Measurements from ENCODE around the gene PGA5. TPM values are rescaled to one million over a fixed set of nuclear protein-coding genes. Genes with fewer than 3 reads are reported as not detected.

Gene PGA5
- polyA plus RNA-seq, 4 donors = 0.18 to 0.35 TPM; not detected in 2

DNA sequence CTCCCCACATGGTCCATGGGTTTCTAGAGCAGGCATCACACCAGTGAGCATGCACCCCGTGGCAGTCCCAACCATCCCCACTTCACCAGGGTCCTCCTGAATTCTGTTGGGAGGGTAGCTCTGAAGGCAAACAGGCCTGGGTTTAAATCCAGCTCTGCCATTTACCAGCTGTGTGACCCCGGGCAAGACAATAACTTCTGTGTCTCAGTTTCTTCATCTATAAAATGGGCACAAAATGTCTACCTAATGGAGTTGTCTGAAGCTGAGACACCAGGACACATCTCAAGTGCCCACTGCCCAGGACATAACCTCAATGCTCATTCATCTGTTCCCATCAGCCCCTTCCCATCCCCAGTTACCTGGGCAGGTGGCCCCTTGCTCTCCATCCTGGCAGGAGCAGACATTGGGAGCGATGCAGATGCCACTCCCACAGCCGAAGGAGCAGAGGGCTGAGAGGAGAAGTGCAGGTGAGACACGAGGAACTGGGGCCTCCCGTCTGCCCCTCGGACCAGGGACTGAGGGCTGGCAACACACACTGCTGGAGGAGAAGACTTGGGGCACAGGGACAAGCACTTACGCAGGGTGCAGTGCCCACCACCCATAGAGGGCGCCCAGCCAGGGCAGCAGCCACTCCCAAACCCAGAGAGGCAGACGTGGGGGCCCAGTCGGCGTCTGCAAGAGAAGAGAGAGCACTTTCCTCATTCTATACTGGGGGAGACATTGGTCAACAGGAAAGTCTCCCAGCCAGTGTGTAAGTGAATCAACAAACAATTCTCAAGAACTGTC is 50.1 kb downstream of the PGA5 start:
- no peak for DNase-seq (ENCODE audit: low read depth in 4 of 4, low spot score in 3 of 4)

DNA sequence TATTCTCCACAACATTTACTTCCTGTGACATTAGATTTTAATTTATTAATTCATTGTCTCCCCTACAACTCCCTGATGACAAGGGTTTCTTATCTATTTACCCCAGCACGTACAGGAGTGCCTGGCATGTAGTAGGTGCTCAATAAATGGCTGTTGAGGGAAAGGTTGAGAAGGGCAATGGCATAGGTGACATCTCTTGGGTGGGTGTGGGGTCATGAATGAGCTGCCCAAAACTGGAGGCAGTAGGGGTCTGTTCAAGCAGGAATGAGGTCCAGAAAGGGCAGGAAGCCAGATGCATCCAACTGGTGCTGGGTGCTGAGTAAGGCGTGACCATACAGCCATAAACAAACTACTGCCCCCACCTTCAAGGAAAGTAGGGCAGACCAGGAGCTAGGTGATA is 51.4 kb downstream of the PGA5 start:
- DNase-seq (ENCODE audit: low read depth in 4 of 4, low spot score in 3 of 4) = no peak

DNA sequence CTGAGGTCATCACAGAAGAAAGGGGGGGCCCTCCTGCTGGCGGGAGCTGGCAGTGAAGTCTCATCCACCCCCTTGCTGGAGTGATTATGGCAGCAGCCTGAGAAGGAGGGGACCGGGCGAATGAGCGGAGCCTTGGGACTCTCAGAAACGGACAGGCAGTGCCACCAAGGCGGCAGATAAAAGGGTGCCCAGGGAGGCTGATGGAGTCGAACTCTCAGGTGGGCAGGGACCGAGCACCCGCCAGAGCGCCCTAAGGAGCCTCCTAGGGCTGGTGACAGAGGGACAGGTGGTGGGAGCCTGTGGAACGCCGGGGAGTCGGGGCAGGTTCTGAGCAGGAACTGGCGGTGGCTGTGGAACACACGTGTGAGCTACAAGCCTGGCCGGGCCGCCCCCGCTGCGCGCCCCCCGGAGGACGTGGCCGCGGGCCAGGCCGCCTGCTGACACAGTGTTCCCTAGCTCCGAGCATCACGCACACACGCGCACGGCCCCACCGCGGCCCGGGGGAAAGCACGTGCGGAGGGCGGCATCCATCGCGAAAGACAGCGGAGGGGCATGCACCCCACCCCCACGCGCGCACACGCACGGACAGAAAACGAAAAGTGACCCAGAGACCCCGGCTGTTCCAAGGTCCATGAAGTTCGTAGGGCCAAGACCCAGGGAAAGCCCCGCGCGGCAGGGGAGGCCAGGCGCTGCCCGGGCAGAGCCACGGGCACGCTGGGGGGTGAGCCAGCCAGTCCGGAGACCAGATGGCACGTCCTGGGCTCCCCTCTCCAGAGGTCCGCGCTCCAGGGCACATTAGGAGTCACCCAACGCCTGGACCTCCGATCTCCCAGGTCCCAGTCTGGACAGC is 53.1 kb downstream of the PGA5 start:
- DNase-seq (ENCODE audit: low read depth in 4 of 4, low spot score in 3 of 4) = peak in 1 of 4 donors; percentile 34

DNA sequence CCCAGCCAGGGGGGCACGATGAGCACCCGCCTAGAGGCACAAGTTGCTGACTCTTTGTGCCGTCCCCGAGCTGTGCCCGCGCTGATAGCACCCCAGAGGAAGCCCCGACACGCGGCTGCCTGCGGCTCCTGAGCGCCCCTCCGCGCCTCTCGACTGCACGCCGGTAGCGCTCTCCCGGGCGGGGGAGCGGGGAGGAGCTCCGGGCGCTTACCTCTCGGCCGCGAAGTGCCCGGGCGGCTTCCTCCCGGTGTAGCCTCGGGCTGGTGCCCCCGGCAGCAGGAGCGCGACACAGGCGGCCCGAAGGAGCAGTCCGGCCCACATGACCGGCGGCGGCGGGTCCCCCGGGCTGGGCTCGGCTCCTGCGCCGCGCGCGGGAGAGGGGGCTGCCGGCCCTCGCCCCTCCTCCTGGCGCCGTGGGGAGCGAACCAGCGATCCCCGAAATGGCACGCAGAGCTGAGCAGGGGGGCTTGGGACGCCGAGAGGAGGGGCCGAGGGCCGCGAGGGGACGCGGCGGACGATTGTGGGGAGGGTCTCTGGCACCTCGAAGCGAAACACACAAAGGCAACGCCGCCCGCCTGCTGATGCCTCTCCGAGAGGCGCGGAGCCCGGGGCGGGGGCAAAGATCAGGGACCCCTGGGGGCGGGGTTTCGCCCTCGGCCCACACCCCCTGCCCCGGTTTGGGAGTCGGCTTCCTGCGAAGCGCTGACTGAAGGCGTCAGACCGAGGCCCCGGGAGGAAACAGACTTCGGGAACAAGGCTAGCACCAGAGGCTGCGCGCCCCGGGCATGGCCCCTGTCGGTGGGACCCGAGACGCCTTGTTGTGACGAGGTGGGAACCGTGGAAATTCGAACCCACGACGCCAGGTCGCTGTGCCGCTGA is 54.0 kb downstream of the PGA5 start, which contains the start of gene VWCE:
Gene VWCE, minus strand, starts transcription at position 600 of the 879 bp plus-strand sequence. Its CDS starts 279 bp downstream, at position 321.
- DNase-seq (ENCODE audit: low read depth in 4 of 4, low spot score in 3 of 4) = peak in 1 of 4 donors; percentile 44

DNA sequence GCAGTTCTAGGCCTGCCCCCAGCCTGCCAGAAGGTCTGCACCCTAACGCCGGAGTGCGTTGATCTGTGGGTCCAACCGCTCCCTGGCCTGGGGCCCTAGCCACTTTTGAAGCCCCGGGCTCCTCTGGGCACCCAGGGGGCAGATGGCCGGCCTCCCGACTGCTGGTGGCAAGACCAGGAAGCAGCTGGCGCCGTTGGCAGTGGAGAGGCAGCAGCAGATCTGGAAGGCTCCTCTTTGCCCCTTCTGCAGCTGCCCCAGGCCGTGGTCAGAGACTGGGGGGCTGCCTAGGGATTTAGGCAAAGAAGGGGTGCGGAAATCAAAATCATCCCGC is 54.6 kb downstream of the PGA5 start:
- DNase-seq (ENCODE audit: low read depth in 4 of 4, low spot score in 3 of 4) = no peak

DNA sequence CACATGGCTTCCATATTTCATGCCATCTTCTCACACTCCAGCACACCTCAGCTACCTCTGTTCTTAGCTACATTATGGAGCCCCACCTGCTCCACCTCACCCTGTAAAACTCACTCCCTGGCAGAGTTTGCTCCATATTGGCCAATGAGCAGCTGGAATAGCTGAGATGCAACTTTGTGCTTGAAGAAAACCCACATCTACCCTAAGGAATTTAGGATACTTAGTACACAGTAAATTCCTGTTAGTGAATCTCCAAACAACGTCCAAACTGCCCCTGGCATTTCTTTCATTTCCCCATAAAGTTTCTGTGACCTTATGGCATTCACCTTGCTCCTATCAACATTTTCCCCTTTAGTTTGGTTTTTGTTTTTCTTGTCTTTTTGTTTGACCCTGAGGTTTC is 56.4 kb downstream of the PGA5 start:
- no peak for DNase-seq (ENCODE audit: low read depth in 4 of 4, low spot score in 3 of 4)

DNA sequence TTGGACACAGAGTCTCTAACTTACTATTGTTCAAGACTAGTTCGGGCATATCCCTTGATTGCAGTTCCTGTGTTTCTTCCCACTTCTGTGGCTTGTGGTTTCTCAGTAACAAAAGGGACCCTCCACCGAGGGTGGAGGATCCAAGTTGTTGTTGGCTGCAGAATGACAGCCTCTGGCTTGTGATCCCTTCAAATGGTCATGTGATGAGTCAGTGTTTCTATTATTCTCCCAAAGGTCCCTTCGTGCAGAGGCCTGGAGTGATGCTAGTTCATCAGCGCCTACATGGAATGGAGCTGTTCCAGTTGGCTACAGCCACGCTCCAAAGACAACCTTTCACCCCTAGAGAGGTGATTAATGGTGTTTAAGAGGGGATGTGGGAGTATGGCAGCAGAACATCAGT is 56.8 kb downstream of the PGA5 start:
- no peak for DNase-seq (ENCODE audit: low read depth in 4 of 4, low spot score in 3 of 4)

DNA sequence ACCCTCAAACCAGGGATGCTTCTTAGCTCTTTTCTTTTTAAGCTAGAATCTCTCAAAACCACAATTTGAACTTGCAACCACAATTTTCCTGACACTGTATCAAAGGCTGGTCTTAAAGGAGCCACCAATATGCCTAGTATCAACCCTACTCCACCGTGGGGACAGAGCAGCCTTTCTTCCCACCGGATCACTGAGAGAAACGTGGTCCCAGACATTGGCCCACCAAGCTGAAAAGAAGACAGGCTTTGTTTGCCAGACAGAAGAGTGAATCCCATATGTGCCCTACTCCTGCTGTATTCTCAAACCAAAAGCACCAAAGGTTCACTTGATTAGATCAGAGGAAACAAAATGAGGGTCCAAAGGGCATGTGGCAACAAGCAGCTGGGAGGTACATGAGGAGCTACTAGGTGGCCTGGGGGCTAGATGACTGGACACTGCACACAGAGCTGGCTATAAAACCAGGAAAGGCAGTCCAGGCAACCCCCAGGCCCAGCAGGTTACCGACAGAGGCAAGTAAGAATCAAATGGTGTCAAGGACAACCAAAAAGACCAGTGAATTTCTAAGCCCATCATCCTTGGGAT is 57.8 kb downstream of the PGA5 start:
- no peak for DNase-seq (ENCODE audit: low read depth in 4 of 4, low spot score in 3 of 4)

Other genes starting within 250 kb of the PGA5 start
- under 1 TPM in 2 of 4 donors, not detected in 2; 0.06 to 0.23 TPM for gene CD5, start 138.7 kb upstream of the PGA5 start, polyA plus RNA-seq (ENCODE audit: insufficient read length in 4 of 4)
- 10 to 100 TPM; 18.2 to 21.9 (median 19.3) TPM for gene VPS37C, start 79.7 kb upstream of the PGA5 start, polyA plus RNA-seq (ENCODE audit: insufficient read length in 4 of 4)
- gene PGA3, start 37.7 kb upstream of the PGA5 start, polyA plus RNA-seq (ENCODE audit: insufficient read length in 4 of 4) = under 1 TPM in 3 of 4 donors, not detected in 1; 0.05 to 0.51 (median 0.22) TPM
- gene PGA4, start 18.8 kb upstream of the PGA5 start, polyA plus RNA-seq (ENCODE audit: insufficient read length in 4 of 4) = under 1 TPM; 0.19 to 0.87 (median 0.49) TPM
- 1 to 10 TPM; 1.9 to 2.6 (median 2.2) TPM for gene VWCE, start 54.1 kb downstream of the PGA5 start, polyA plus RNA-seq (ENCODE audit: insufficient read length in 4 of 4)
- 100 to 1,000 TPM; 200 to 221 (median 213) TPM for gene DDB1, start 91.9 kb downstream of the PGA5 start, polyA plus RNA-seq (ENCODE audit: insufficient read length in 4 of 4)
- gene TKFC, start 92.1 kb downstream of the PGA5 start, polyA plus RNA-seq (ENCODE audit: insufficient read length in 4 of 4) = 10 to 100 TPM; 49.4 to 71.4 (median 58.3) TPM
- 10 to 100 TPM; 24.4 to 30.2 (median 27.9) TPM for gene CYB561A3, start 120.7 kb downstream of the PGA5 start, polyA plus RNA-seq (ENCODE audit: insufficient read length in 4 of 4)
- gene TMEM138, start 121.2 kb downstream of the PGA5 start, polyA plus RNA-seq (ENCODE audit: insufficient read length in 4 of 4) = 10 to 100 TPM; 40.1 to 46.2 (median 43.9) TPM
- gene TMEM216, start 151.4 kb downstream of the PGA5 start, polyA plus RNA-seq (ENCODE audit: insufficient read length in 4 of 4) = 10 to 100 TPM; 28.7 to 35.9 (median 32.1) TPM
- 100 to 1,000 TPM in 3 of 4 donors, 10 to 100 TPM in 1; 99.0 to 117 (median 109) TPM for gene CPSF7, start 188.8 kb downstream of the PGA5 start, polyA plus RNA-seq (ENCODE audit: insufficient read length in 4 of 4)
- 10 to 100 TPM; 47.8 to 58.5 (median 50.2) TPM for gene SDHAF2, start 188.9 kb downstream of the PGA5 start, polyA plus RNA-seq (ENCODE audit: insufficient read length in 4 of 4)

All from right renal pelvis (tissue), 4 donors.